SJSA1 (cell line): Measurements from ENCODE around the gene SOX12. TPM values are rescaled to one million over a fixed set of nuclear protein-coding genes. Genes with fewer than 3 reads are reported as not detected.

ENCODE experiments used
- total RNA-seq: library from RNA; depleted of rRNA; stranded (reverse); fragments of >200 nt; shearing (Covaris generic); gene quantifications from 2 replicates; pipeline ENCODE4 v1.2.3, GENCODE V29; 2014; rRNA removed

SOX12 gene
- total RNA-seq, 1 experiment from 2014 or later: 3.6 TPM

Other genes starting within 250 kb of the SOX12 start
- gene DEFB125, start 237.9 kb upstream of the SOX12 start, total RNA-seq: not detected in 2 replicates
- not detected in 2 replicates for gene DEFB126, start 183.0 kb upstream of the SOX12 start, total RNA-seq
- gene DEFB127, start 168.1 kb upstream of the SOX12 start, total RNA-seq: not detected in 2 replicates
- gene DEFB128, start 135.8 kb upstream of the SOX12 start, total RNA-seq: not detected in 2 replicates
- gene DEFB129, start 98.3 kb upstream of the SOX12 start, total RNA-seq: not detected in 2 replicates
- gene DEFB132, start 67.8 kb upstream of the SOX12 start, total RNA-seq: not detected in 2 replicates
- 0.58 and 0.85 TPM in 2 replicates for gene C20orf96, start 34.8 kb upstream of the SOX12 start, total RNA-seq
- 25.2 and 29.4 TPM in 2 replicates for gene ZCCHC3, start 28.0 kb upstream of the SOX12 start, total RNA-seq
- gene NRSN2, start 21.6 kb downstream of the SOX12 start, total RNA-seq: 37.5 and 43.1 TPM in 2 replicates
- gene TRIB3, start 55.2 kb downstream of the SOX12 start, total RNA-seq: 29.0 and 37.2 TPM in 2 replicates
- 78.4 and 98.8 TPM in 2 replicates for gene RBCK1, start 82.7 kb downstream of the SOX12 start, total RNA-seq
- 19.5 and 20.1 TPM in 2 replicates for gene TBC1D20, start 137.0 kb downstream of the SOX12 start, total RNA-seq
- 135 and 158 TPM in 2 replicates for gene CSNK2A1, start 218.2 kb downstream of the SOX12 start, total RNA-seq